Posterior vena cava (tissue), 2 donors: Measurements from ENCODE around the gene ERC1. TPM values are rescaled to one million over a fixed set of nuclear protein-coding genes. Genes with fewer than 3 reads are reported as not detected.

ENCODE experiments used
- DNase-seq: peaks from one replicate; pipeline ENCODE4 v3.0.0-alpha.2; 2020; ENCODE audit warnings: low spot score
- intact Hi-C, 2 donors: fragments of 100-400 bp; cut with DNase I; formaldehyde crosslinking; loops; one replicate each; pipeline versions ENCODE4 v1.14.1 to v1.14.2; 2022 to 2023
- total RNA-seq, 2 donors: library from RNA; stranded (reverse); fragmentation: NEBNext Ultra II Directional; extraction: Animal tissue kit (Norgen Biotek cat#: 25700); gene quantifications; one replicate each; pipeline ENCODE4 v1.2.1, GENCODE V29; 2021
- donor health status: DM: yes; HTN: yes; CAD: no.
- donor health status: DM: yes; HTN: yes; CAD: no.

Gene ERC1
- total RNA-seq, 2 donors from 2014 or later: 84.0 to 92.2 TPM

DNA sequence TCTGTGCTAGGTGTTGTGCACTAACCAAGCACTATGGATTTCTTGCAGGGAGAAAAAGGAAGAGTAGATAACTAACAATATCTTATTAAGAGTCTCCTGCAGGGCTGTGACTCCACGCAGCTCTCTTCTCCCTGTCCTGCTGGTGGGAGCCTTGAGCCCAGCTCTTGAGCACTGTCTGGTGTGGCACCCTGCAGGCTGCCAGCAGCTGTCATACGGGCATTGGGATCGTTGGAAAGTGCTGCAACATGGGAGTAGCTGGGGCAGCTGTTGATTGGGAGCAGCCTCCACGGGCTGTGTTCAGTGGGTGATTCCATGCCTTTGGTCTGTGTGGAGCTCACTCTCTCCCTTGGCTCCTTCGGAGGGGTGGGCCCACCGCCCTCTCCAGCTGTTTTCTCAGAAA, 478.0 kb downstream of the ERC1 start:
- DNase-seq: no peak
- intact Hi-C loops: no loop called here

DNA sequence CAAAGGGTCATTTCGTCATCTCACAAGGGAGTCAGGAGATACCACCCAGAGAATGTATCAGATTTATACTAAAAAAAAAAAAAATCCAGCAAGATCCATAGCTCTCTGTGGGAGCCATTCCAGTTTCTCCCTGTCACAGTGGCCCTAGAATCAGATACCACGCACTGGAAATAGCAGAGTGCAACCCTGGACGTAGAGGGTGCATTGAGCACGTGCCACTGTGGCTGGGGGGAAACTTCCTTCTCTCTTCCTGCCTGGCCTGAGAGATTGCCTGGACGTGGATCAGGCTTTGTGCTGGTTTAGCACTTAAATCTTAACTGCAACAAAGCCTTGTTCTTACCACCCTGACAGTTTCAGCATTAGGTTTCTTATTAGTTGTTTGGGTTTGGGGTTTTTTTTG, 479.0 kb downstream of the ERC1 start:
- intact Hi-C loops: no loop called here
- no peak for DNase-seq

DNA sequence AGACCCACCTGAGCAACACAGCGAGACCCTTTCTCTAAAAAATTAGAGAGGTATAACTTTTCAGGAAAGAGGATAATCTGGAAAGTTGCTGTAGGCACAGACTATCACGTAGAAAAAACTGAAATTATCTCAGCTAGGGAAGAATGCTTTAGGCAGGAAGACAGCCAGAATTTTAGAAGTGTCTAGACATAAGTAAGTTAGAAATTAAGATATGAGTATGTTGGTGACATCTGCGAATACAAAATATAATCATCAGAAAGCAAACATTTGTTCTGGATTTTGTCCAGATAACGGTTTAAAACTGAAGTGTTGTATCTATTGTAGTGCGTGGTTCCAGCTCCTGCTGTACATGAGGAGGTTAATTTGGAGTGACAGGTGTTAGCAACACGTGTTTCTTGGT, 480.2 kb downstream of the ERC1 start:
- intact Hi-C loops: no loop called here
- DNase-seq: no peak

DNA sequence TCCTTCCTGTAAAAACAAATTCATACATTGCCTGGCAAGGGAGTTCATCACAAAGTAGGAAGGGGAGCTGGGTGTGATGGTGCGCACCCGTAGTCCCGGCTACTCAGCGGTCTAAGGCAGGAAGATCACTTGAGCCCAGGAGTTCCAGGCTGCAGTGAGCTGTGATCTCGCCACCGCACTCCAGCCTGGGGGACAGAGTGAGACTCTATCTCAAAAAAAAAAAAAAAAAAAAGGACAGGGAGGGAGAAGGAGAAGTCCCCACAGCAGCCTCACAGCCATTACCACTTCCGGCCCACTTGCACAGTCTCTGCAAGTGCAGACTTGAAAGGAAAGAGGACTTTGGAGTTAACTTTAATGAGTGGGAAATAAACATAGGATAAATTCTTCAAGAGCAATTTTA, 482.4 kb downstream of the ERC1 start:
- no peak for DNase-seq
- intact Hi-C loops: no loop called here

GRCh38 chr12:1474041-1474573, 483.1 kb downstream of the ERC1 start:
- intact Hi-C loops: no loop called here
- DNase-seq: no peak

DNA sequence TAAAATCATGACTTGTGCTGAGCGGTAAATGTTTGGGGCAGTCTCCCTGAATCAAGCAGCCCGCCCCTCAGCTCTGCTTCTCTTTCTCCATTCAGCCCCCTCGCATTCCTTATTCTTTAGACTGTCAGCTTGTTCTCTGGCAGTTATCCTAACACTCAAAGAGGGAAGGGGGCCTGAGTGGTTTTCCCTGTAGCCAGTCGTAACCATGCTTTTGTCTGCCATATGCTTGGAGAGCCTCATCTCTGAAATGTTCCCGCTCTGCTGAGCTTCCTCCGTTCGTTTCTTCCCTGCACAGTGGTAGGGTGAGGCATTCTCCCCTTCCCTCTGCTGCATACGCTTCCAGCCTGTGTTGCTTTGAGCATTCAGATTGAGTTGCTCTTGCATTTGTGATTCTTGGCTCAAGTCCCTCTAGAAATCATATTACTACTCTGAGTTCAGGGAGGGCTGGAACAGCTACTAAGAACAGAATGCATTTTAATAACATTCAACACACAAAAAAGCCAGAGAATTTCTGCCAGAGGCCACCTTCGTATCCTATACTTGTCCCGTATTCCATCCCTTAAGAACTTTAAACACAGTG, 483.6 kb downstream of the ERC1 start:
- intact Hi-C loops: no loop called here
- no peak for DNase-seq

- DNase-seq: no peak
- intact Hi-C loops: no loop called here
Measured at GRCh38 chr12:1479645-1480044, 488.6 kb downstream of the ERC1 start.

- no peak for DNase-seq
- intact Hi-C loops: no loop called here
Measured at GRCh38 chr12:1481326-1481725, 490.3 kb downstream of the ERC1 start.

- DNase-seq: no peak
- intact Hi-C loops: no loop called here
Measured at GRCh38 chr12:1481906-1482305, 490.9 kb downstream of the ERC1 start.

GRCh38 chr12:1488908-1489381, 497.9 kb downstream of the ERC1 start:
- DNase-seq: no peak
- intact Hi-C loops: no loop called here

GRCh38 chr12:1491983-1492697, 501.1 kb downstream of the ERC1 start:
- intact Hi-C loops: no loop called here

GRCh38 chr12:1493781-1494565, 502.9 kb downstream of the ERC1 start:
- no peak for DNase-seq
- intact Hi-C loops: no loop called here

More at GRCh38 chr12:1491983-1492697, 501.1 kb downstream of the ERC1 start:
- no peak for DNase-seq

DNA sequence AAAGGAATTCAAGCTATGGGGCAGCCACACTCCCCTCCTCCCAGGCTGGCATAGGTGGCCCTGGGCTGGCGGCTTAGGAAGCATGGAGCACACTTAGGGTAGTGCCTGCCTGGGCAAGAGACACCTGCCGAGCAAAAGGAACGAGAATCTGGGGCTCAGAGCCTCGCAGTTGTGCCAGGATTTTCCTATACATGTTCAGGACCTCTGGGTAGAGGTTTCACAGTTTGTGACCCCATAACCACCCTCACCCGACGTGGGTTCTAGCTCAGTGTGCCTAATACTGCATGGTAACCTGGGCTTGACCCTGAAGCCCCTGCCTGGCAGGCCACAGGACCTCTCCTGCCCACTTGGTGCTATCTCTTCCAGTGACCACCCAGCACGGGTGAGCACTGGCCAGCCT, 503.8 kb downstream of the ERC1 start:
- no peak for DNase-seq
- intact Hi-C loops: loop anchor here in 1 of 2 donors (5.0 kb wide), 1 partner anchor 1068 kb away; no protein-coding TSS in a partner anchor

- intact Hi-C loops: loop anchor here in 1 of 2 donors (5.0 kb wide), 1 partner anchor 1069 kb away; no protein-coding TSS in a partner anchor
- DNase-seq: no peak
Measured at GRCh38 chr12:1496162-1496900, 505.3 kb downstream of the ERC1 start.

GRCh38 chr12:1497161-1497560, 506.1 kb downstream of the ERC1 start:
- no peak for DNase-seq
- intact Hi-C loops: loop anchor here in 1 of 2 donors (5.0 kb wide), 1 partner anchor 1070 kb away; no protein-coding TSS in a partner anchor

DNA sequence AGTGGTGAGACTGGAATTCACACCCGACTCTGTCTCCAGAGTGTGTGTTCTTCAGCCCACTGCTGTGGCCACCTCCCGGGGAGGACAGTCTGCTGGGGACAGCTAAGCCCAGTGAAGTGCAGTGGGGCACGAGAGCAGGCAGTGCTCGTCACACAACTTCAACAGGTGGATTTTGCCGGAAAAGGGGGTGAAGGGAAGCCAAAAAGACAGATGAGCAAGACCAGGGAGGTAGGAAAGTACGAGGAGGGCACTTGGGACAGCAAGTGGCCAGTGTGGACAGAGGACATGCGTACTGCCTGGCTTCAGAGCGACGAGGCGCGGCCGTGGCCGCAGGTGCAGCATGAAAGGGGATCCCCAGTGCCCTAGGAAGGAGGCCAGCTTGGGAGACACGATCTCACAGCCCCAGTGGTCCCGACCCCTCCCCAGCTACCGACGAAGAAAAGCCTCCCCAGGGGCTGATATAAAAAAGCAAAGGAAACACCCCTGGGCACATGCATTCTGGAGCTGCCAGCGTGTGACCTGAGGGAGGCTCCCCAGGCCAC, 507.2 kb downstream of the ERC1 start:
- intact Hi-C loops: loop anchor here in 1 of 2 donors (5.0 kb wide), 1 partner anchor 1071 kb away; no protein-coding TSS in a partner anchor
- DNase-seq: no peak

- intact Hi-C loops: loop anchor here in 1 of 2 donors (5.0 kb wide), 1 partner anchor 1072 kb away; no protein-coding TSS in a partner anchor
- DNase-seq: no peak
Measured at GRCh38 chr12:1499351-1499750, 508.3 kb downstream of the ERC1 start.

GRCh38 chr12:1500095-1500801, 509.2 kb downstream of the ERC1 start:
- DNase-seq: no peak
- intact Hi-C loops: loop anchor here in 1 of 2 donors (5.0 kb wide), 1 partner anchor 1228 kb away; no protein-coding TSS in a partner anchor
